Measurements from ENCODE around the gene P2RY8.
"Not testable (repeated sequence)": the region's sequence is repeated elsewhere in the genome, so short reads cannot be mapped to it uniquely, and the experiment has no call there.

The P2RY8 gene

GRCh38 chrX:1537031-1537715, at the start of gene P2RY8:
Gene P2RY8, minus strand, starts transcription at chrX:1537185. Its CDS starts 70,627 bp downstream, at chrX:1466558.
- peak; percentile 98 for DNase-seq

DNA sequence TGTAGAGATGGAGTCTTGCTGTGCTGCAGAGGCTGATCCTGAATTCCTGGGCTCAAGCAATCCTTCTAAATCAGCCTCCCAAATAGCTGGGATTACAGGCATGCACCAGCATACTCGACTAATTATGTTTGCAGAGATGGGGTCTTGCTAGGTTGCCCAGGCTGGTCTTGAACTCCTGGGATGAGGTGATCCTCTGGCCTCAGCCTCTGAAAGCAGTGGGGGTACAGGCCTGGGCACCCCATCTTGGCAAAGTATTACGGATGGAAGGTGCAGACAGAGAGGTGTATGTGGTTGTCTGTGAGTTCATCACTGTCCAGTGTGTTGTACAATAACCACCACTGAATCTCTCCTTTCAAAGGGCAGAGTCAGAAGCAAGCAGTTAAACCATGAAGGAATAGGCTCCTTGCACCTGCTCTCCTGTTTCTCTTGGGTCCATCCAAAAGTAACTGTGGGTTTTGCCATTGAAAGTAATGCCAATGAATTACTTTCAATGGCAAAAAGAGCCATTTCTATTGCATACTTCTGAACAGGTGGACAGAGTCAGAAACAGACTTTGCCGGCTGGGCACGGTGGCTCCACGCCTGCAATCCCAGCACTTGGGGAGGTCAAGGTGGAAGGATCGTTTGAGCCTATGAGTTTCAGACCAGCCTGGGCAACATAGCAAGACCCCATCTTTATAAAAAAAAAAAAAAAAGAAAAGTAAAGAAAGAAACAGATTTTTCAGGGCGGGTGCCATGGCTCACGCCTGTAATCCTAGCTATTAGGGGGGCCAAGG, 47.4 kb upstream of the P2RY8 start:
- DNase-seq, result no peak

- no peak for DNase-seq
These were observed 45.9 kb upstream of the P2RY8 start for GRCh38 chrX:1582686-1583437.

DNA sequence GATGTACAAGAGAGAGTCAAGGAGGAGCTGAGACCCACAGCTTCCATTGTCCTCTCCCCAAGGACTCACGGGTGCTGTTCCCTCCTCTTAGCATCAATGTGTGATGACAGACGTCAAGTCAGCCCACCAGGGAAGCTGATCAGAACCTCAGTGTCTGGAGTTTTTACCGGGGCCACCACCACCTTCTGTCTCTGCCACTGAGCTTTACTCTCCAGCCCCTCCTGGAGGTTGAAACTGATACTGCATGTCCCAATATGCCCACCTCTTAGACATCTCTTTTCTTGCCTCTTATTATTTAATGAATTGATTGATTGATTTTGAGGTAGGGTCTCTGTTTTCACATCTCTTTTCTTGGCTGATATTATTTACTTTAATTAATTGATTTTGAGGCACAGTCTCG, 44.1 kb upstream of the P2RY8 start:
- DNase-seq, result peak; percentile 59

- DNase-seq, result no peak
These were observed 41.7 kb upstream of the P2RY8 start for GRCh38 chrX:1578511-1579173.

DNA sequence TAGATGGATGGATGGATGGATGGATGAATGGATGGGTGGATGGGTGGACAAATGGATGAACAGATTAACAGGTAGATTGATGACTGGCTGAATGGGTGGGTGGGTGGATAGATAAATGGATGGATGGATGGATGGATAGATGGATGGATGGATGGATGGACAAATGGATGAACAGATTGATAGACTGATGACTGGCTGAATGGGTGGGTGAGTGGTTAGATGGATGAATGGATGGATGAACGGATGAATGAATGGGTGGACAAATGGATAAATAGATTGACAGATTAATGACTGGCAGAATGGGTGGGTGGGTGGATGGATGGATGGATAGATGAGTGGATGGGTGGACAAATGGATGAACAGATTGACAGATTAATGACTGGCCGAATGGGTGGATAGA, 40.9 kb upstream of the P2RY8 start:
- DNase-seq, result no peak

- DNase-seq, result peak; percentile 65
These were observed 39.4 kb upstream of the P2RY8 start for GRCh38 chrX:1576201-1576992.

GRCh38 chrX:1574181-1574580, 37.2 kb upstream of the P2RY8 start:
- DNase-seq, result not testable (repeated sequence)

GRCh38 chrX:1564750-1565683, 28.0 kb upstream of the P2RY8 start:
- DNase-seq, result peak; percentile 74

GRCh38 chrX:1564077-1564476, 27.1 kb upstream of the P2RY8 start:
- DNase-seq, result not testable (repeated sequence)

DNA sequence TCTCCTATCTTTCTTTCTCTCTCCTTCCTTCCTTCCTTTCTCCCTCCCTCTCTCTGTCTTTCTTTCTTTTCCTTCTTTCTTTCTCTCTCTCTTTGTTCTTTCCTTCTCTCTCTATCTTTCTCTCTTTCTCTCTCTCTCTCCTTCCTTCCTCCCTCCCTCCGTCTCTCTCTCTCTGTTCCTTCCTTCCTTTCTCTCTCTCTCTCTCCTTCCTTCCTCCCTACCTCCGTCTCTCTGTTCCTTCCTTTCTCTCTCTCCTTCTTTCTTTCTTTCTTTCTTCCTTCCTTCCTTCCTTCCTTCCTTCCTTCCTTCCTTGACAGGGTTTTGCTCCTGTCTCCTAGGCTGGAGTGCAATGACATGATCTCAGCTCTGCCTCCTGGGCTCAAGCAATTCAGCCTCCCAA, 24.2 kb upstream of the P2RY8 start:
- no peak for DNase-seq

GRCh38 chrX:1558761-1559468, 21.9 kb upstream of the P2RY8 start:
- DNase-seq, result no peak

DNA sequence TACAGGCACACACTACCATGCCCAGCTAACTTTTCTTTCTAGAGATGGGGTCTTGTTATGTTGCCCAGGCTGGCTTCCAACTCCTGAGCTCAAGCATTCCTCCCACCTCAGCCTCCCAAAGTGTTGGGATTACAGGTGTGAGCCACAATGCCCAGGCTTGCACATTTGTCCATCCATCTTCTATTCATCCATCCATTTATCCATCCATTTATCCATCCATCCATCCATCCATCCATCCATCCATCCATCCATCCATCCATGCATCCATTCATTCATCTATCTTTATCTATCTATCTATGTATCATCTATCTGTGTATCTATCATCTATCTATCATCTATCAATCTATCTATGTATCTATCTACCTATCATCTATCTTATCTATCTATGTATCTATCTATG, 20.5 kb upstream of the P2RY8 start:
- DNase-seq, result not testable (repeated sequence)

- no peak for DNase-seq
These were observed 18.4 kb upstream of the P2RY8 start for GRCh38 chrX:1555370-1555769.

- DNase-seq, result no peak
These were observed 17.7 kb upstream of the P2RY8 start for GRCh38 chrX:1554469-1555210.

- DNase-seq, result no peak
These were observed 15.1 kb upstream of the P2RY8 start for GRCh38 chrX:1551959-1552546.

GRCh38 chrX:1546691-1547251, 9.8 kb upstream of the P2RY8 start:
- DNase-seq, result peak; percentile 24

- DNase-seq, result no peak
These were observed 8.9 kb upstream of the P2RY8 start for GRCh38 chrX:1545776-1546408.
